HUES48 (cell line): ENCODE results near the gene CLEC10A.

Experiments
- H3K27ac ChIP-seq: one replicate; pipeline ENCODE4 v1.7.0; 2013; ENCODE audit warnings: low read depth, low read length, inconsistent platforms
- H3K27me3 ChIP-seq: 2 replicates; pipeline ENCODE4 v1.6.1; 2013; ENCODE audit warnings: mild to moderate bottlenecking, low read length; ENCODE audit not compliant: control insufficient read depth, insufficient read depth
- H3K36me3 ChIP-seq: 2 replicates; pipeline ENCODE4 v1.6.1; 2013; ENCODE audit warnings: low read length; ENCODE audit not compliant: control insufficient read depth, insufficient read depth
- H3K4me1 ChIP-seq: 2 replicates; pipeline ENCODE4 v1.6.1; 2013; ENCODE audit warnings: mild to moderate bottlenecking, low read length; ENCODE audit not compliant: control insufficient read depth, insufficient read depth
- H3K4me3 ChIP-seq: 2 replicates; pipeline ENCODE4 v1.5.1; 2013; ENCODE audit warnings: mild to moderate bottlenecking, low read depth, low read length
- H3K9ac ChIP-seq: 2 replicates; pipeline ENCODE4 v1.6.1; 2013; ENCODE audit warnings: mild to moderate bottlenecking, low read depth, low read length, moderate library complexity
- H3K9me3 ChIP-seq: 2 replicates; pipeline ENCODE4 v1.6.1; 2013; ENCODE audit warnings: low read length; ENCODE audit not compliant: control insufficient read depth, insufficient read depth

Gene CLEC10A

GRCh38 chr17:7046127-7046724, 33.8 kb downstream of the CLEC10A start:
- no peaks in the 10 kb centered on the region for H3K36me3 ChIP-seq
- H3K9ac ChIP-seq, result no peak overlapping the region; the same call in 1 of the 2 replicates
- H3K4me3 ChIP-seq, result peak overlapping the region; percentile 69
- peak overlapping the region; percentile 45 for H3K27ac ChIP-seq
- peaks cover 49% of the 10 kb centered on the region for H3K27me3 ChIP-seq
- H3K4me1 ChIP-seq, result peaks cover 18% of the 10 kb centered on the region
- H3K9me3 ChIP-seq, result no peaks in the 10 kb centered on the region

DNA sequence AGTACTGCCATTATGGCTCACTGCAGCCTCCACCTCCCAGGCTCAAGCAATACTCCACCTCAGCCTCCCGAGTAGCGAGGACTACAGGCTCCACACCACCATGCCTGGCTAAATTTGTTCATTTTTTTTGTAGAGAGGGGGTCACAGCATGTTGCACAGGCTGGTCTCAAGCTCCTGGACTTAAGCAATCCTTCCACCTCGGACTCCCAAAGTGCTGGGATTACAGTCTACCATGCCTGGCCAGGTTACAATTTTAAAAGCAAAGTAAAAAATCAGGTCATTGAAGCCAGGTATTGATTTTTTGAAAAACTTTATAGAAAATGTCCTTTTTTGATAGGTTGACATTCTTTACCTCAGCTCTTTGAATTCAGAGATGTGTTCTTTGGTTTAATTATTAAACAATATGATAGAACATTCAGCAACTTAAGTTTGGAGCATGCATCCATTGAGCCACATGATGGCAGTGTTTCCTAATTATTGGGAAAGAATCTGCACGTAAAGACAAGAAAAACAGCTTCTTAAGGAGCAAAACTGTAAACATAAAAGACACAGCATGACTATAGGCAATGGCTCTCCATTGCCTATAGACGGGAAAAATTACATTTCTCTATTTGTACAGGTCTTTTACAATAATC, 34.4 kb downstream of the CLEC10A start:
- peak overlapping the region; percentile 69 for H3K4me3 ChIP-seq
- H3K27ac ChIP-seq, result no peak overlapping the region
- H3K9ac ChIP-seq, result no peak overlapping the region
- peaks cover 49% of the 10 kb centered on the region for H3K27me3 ChIP-seq
- no peaks in the 10 kb centered on the region for H3K36me3 ChIP-seq
- H3K9me3 ChIP-seq, result no peaks in the 10 kb centered on the region
- peaks cover 19% of the 10 kb centered on the region for H3K4me1 ChIP-seq

- peaks cover 49% of the 10 kb centered on the region for H3K27me3 ChIP-seq
- H3K9me3 ChIP-seq, result no peaks in the 10 kb centered on the region
- H3K36me3 ChIP-seq, result no peaks in the 10 kb centered on the region
- H3K4me3 ChIP-seq, result peak within 1 kb of the TSS; percentile 69
- no peak within 1 kb of the TSS for H3K27ac ChIP-seq
- H3K9ac ChIP-seq, result no peak within 1 kb of the TSS
- H3K4me1 ChIP-seq, result peaks cover 19% of the 10 kb centered on the region
Measured at GRCh38 chr17:7043497-7044198, 36.4 kb downstream of the CLEC10A start, which contains the start of gene SLC16A11. TSS of gene SLC16A11 (minus strand) at chr17:7044092. CDS start at chr17:7043513, 579 bp downstream.

DNA sequence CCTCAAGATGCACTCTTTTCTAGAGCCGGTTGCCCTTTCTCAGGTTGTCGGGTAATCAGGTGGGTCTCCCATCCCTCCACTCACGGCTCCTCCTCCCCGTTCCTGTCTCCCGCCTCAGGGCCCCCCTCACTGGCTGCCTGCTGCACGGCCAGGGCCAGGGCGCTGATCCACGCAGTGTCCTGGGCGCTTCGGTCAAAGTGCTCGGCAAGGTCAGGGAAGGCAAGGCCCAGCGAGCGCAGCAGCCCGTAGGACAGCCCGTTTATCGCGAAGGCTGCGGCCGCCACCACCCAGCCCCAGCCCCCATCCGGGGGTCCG, 36.9 kb downstream of the CLEC10A start:
- peaks cover 19% of the 10 kb centered on the region for H3K4me1 ChIP-seq
- H3K27ac ChIP-seq, result no peak overlapping the region
- peaks cover 49% of the 10 kb centered on the region for H3K27me3 ChIP-seq
- no peaks in the 10 kb centered on the region for H3K9me3 ChIP-seq
- H3K36me3 ChIP-seq, result no peaks in the 10 kb centered on the region
- no peak overlapping the region for H3K9ac ChIP-seq
- H3K4me3 ChIP-seq, result peak overlapping the region; percentile 69

- Histone ChIP-seq H3K27ac (no peak overlapping the region), H3K9ac (no peak overlapping the region), H3K36me3 (no peaks in the 10 kb centered on the region), H3K27me3 (peaks cover 49% of the 10 kb centered on the region), H3K4me1 (peaks cover 19% of the 10 kb centered on the region), H3K4me3 (peak overlapping the region; percentile 69), H3K9me3 (no peaks in the 10 kb centered on the region)
Measured at GRCh38 chr17:7042501-7043181, 37.4 kb downstream of the CLEC10A start.

DNA sequence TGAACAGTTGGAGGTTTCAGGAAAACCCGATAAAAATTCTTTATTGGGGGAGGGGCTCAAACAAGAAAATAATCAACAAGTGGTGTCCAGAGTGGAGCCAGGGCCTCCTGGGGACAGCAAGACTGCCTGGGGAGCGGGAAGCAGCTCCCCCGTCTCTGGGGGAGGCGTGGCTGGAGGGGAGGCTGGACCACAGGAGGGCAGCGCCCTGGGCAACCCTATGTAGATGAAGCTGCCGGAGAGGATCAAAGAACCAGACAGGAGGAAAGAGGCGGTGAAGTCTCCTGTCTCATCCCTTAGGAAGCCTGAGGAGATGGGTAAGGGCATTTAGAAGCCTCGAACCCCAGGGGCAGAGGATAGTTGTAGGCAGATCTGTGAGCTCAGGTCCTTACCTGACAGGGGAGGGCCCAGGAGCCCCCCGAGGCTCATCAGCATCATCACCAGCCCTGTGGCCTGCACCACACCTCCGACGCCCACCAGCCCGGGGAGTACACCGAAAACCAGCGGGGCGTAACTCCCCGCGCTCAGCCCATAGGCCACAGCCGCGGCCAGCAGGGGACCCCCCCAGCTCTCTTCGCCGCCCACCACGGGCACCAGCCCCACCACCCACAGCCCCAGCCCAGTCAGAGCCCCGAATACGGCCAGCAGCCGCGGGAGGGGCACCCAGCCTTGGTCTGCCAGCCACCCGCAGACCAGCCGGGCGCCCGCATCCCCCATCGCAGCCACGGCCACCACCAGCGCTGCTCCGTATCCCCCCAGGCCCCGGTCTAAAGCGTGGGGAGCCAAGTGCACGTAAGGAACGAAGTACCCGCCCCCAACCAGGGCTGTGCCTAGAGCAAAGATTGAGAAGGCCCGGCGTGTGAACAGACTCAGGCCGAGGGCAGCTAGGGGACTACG, 38.2 kb downstream of the CLEC10A start:
- Histone ChIP-seq H3K9ac (no peak overlapping the region), H3K9me3 (no peaks in the 10 kb centered on the region), H3K27me3 (peaks cover 49% of the 10 kb centered on the region), H3K27ac (no peak overlapping the region), H3K4me3 (peak overlapping the region; percentile 69), H3K36me3 (no peaks in the 10 kb centered on the region), H3K4me1 (peaks cover 16% of the 10 kb centered on the region)

GRCh38 chr17:7039832-7040231, 40.2 kb downstream of the CLEC10A start:
- Histone ChIP-seq H3K4me1 (peaks cover 12% of the 10 kb centered on the region; the same call in 1 of the 2 replicates), H3K36me3 (no peaks in the 10 kb centered on the region), H3K4me3 (no peak overlapping the region), H3K27me3 (peaks cover 32% of the 10 kb centered on the region), H3K9ac (no peak overlapping the region), H3K27ac (no peak overlapping the region), H3K9me3 (no peaks in the 10 kb centered on the region)

DNA sequence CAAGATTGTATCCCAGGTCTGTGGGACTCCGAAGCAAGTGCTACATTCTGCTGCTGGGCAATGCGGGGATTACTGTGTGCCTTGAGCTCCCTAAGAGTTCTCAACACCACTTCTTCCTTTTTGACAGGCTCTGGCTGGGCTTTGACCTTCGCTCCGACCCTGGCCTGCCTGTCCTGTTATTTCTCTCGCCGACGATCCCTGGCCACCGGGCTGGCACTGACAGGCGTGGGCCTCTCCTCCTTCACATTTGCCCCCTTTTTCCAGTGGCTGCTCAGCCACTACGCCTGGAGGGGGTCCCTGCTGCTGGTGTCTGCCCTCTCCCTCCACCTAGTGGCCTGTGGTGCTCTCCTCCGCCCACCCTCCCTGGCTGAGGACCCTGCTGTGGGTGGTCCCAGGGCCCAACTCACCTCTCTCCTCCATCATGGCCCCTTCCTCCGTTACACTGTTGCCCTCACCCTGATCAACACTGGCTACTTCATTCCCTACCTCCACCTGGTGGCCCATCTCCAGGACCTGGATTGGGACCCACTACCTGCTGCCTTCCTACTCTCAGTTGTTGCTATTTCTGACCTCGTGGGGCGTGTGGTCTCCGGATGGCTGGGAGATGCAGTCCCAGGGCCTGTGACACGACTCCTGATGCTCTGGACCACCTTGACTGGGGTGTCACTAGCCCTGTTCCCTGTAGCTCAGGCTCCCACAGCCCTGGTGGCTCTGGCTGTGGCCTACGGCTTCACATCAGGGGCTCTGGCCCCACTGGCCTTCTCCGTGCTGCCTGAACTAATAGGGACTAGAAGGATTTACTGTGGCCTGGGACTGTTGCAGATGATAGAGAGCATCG, 41.8 kb downstream of the CLEC10A start:
- Histone ChIP-seq H3K9ac (no peak overlapping the region), H3K27me3 (peaks cover 16% of the 10 kb centered on the region), H3K4me3 (no peak overlapping the region), H3K27ac (no peak overlapping the region), H3K9me3 (no peaks in the 10 kb centered on the region), H3K36me3 (no peaks in the 10 kb centered on the region), H3K4me1 (peaks cover 13% of the 10 kb centered on the region; the same call in 1 of the 2 replicates)

- Histone ChIP-seq H3K27me3 (no peaks in the 10 kb centered on the region), H3K4me1 (0 out of 2 replicates have a peak, but pooled peaks cover 6% of the 10 kb centered on the region), H3K36me3 (no peaks in the 10 kb centered on the region), H3K27ac (peak within 1 kb of the TSS; percentile 61), H3K9me3 (no peaks in the 10 kb centered on the region), H3K4me3 (peak within 1 kb of the TSS; percentile 79), H3K9ac (peak within 1 kb of the TSS; percentile 11; the same call in 1 of the 2 replicates)
Measured at GRCh38 chr17:7035591-7036368, 44.3 kb downstream of the CLEC10A start, which contains the start of gene SLC16A13. TSS of gene SLC16A13 (plus strand) at chr17:7036015. CDS start at chr17:7036383, 368 bp downstream.
